Activated CD4-positive, alpha-beta T cell treated with anti-CD3 and anti-CD28 coated beads, Interleukin-2, Interleukin-6, amounts not matched to agents 100 ng/mL and 50 ng/mL, durations not matched to agents 16 hours and 8 hours (primary cell): ENCODE measurements around the gene C2CD3.
"Not testable (repeated sequence)": the region's sequence is repeated elsewhere in the genome, so short reads cannot be mapped to it uniquely, and the experiment has no call there.

Experiments
- DNase-seq: peaks from one replicate; pipeline ENCODE4 v3.0.0-alpha.2; 2020

The C2CD3 gene

DNA sequence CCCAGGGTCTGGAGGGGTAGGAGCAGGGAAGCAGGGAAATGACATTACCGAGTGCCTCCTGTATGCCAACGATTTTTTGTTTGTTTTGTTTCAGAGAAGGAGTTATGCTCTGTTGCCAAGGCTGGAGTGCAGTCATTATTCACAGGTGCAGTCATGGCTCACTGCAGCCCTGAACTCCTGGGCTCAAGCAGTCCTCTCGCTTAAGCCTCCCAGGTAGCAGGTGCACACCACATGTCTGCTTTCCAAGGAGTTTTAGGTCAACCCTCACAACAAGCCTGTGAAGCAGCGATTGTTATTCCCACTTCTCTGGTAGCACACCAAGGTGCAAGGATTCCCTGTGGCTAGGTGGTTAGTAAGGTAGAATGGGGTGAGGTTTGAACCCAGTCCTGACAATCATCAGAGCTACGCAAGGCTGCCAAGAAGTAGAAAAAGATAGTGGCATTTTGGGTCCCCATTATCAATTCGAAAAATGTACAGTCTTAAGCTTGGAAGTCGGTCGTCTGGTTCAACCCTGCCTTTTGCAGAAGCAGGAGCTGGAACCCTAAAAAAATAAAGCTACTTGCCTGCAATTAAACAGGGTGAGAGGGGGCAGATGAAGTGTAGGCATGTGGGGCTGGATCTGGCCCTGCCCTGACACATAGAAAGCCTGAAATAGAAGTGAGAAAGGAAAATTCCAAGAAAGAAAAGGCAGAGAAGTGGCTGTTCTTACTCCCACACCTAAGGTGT lies 171.1 kb downstream of the C2CD3 start:
- DNase-seq: no peak

GRCh38 chr11:73998846-73999575 lies 171.8 kb downstream of the C2CD3 start:
- DNase-seq: no peak

DNA sequence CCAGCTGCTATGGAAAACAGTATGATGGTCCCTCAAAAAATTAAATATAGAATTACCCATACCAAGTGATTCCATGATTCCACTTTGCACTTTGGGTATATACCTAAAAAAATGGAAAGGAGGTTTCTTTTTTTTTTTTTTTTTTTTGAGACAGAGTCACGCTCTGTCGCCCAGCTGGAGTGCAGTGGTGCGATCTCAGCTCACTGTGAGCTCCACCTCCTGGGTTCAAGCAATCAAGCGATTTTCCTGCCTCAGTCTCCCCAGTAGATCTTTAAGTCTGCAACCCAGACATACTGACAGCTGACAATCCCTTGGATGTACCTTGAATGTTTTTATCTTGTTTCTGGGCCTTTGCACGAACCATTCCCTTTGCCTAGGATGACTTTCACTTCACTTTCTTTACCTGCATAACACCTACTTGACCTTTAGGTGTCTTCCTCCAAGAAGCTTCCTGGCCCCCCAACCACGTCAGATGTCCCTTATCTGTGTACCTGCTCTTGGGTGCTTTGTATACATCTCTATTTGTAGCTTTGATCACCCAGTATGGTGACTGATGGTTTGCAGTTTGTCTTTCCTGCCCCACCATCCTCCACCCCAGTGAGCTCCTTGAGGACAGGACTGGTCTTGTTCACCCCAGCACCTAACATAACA lies 173.6 kb downstream of the C2CD3 start:
- no peak for DNase-seq

- no peak for DNase-seq
Measured at GRCh38 chr11:73996161-73996747, 174.5 kb downstream of the C2CD3 start.

- DNase-seq: peak; percentile 65
Measured at GRCh38 chr11:73995731-73996130, 175.1 kb downstream of the C2CD3 start.

DNA sequence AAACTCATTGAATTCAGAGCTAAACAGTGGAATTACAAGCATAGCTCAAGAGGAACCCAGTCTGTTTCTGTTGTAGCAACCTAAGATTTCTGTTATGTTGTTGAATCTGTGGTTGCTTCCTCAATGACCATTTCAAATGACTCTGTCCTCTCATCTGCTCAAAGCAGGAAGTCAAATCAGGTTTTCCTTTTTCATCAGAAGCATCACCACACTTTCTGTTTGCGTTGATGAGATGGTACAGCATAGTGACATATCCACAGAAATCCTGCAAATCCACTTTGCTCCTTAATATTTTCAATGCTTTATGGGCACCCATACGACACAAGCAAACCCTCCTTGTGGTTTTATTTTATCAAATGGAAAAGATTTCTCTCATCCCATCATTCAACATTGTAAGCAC lies 175.6 kb downstream of the C2CD3 start:
- peak; percentile 81 for DNase-seq

DNA sequence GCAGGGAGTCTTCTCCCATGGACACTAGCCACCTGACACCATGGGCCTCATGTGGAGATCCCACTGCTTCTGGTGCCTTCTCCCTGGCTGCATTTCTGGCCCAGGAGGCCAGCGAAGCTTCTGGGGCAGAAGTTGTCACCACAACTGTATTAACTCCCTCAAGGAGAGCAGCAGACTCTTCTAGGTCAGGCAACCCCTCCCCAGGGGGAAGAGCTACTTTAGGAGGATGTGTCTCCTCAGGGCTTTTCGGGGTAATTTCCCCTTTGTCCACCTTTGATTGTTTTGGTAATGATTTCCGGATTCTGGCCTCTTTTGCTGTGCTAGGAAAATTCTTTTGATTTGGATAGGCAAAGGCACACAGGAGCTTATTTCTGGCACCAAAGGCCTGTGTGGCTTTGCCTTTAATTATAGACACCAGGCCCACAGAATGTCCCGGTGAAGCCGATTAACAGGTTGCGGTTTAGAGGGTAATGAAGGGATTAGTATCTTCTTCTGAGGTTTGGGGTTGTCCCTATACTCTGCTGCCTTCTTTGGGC lies 179.3 kb downstream of the C2CD3 start:
- DNase-seq: no peak

- no peak for DNase-seq
Measured at GRCh38 chr11:73990730-73991129, 180.1 kb downstream of the C2CD3 start.

- no peak for DNase-seq
Measured at GRCh38 chr11:73989156-73989555, 181.6 kb downstream of the C2CD3 start.

DNA sequence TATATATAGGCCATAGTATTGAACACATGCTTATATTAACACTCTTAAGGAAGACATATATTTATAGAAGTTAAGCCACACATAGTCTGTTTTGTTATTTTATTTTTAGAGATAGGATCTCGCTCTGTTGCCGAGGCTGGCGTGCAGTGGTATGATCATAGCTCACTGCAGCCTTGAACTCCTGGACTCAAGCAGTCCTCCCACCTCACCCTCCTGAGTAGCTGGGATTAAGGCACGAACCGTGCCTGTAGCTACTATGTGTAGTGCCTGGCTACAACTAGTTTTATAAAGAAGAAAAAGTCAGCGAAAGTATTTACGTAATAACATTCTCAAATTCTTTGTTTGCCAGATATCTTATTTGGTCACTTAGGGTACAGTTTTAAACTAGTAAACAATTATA lies 182.6 kb downstream of the C2CD3 start:
- DNase-seq: no peak

- DNase-seq: not testable (repeated sequence)
Measured at GRCh38 chr11:73985661-73986060, 185.1 kb downstream of the C2CD3 start.

DNA sequence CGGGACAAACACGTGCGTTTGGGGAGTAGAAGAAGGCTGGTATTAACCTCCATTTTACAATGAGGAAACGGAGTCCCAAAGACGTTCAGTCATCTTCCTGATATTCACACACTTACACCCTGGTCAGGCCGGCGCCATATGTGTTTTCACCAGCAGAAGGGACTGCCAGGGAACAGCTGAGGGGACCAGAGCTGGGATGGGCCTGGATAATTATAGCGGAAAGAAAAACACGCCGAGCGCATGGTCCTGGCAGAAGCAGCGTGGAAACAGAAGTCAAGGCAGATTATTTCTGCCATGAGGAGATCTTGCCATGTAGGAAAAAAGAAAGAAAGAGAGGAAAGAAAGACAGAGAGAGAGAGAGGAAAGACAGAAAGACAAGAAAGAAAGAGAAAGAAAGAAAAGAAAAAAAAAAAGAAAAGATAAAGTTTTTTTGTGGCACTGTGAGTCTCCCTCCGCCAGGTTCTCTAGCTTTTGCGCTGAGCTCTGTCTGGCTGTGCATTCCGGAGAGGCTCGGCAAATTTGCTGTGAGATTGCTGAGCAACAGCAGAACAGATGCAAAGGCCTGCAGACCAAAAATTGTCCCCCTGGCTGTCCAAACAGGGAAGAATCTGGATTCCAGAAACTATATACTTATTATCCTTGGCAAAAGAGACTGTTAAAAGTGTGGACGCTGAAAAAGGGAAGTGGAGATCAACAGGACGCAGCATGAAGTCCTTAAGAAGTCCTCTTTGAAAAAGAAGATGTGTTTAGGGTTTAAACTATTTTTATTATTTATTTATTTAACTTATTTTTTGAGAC lies 186.9 kb downstream of the C2CD3 start:
- no peak for DNase-seq

DNA sequence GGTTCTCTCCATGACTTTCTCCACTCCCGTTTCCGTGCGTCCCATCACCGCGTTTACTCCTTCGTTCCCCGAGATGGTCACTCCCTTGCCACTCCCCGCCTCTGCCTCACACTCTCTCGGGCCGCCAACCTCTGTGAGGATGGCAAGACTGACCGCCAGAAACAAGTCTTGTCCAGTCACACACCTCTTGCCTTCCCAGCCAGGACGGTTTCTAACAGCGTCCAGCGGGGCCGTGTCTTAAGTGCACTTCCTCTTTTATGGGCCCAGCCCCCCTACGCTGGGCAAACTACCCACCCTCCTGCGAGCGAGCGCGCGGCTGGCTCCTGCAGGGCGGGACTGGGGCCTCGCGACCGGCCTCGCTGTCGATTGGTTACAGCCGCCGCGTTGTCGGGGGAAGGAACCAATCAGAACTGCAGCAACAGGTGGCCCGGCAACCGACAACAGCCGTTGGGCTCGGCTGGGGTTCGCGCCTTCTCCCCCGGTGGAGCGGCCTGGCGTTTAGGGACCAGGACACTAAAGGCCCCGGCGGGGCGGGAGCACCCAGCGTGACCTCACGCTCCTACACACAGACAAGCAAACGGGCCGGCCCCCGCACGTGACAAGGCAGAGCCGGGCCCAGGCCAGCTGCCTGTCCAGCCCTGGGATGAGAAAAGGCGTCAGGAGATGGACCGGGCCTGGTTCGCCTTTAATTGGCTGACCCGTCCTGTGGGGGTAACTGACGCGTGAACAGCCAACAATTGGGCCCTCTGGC lies 187.6 kb downstream of the C2CD3 start:
- peak; percentile 98 for DNase-seq

DNA sequence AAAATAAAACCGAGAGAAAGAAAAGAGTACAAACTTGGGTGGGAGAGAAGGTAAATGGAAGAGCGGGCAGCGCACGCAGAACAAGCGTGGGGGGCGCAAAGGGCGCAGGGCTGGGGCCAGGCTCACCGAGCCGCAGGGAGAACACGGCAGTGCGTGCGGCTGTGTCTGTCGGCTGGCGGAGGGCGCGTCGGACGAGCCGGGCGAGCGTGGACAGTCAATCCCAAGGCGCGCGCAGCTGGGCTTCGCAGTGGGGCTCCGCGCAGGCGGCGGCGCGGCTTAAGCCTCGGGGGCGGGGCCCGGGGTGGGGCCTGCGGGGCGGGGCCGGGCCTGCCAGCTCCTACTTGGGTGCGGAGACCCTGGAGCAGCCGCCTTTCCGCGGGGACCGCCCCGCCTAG lies 188.2 kb downstream of the C2CD3 start, which contains the start of gene UCP2:
Gene UCP2, minus strand, starts transcription at position 249 of the 395 bp plus-strand sequence. CDS start 4,465 bp downstream, outside the sequence.
- peak; percentile 94 for DNase-seq

DNA sequence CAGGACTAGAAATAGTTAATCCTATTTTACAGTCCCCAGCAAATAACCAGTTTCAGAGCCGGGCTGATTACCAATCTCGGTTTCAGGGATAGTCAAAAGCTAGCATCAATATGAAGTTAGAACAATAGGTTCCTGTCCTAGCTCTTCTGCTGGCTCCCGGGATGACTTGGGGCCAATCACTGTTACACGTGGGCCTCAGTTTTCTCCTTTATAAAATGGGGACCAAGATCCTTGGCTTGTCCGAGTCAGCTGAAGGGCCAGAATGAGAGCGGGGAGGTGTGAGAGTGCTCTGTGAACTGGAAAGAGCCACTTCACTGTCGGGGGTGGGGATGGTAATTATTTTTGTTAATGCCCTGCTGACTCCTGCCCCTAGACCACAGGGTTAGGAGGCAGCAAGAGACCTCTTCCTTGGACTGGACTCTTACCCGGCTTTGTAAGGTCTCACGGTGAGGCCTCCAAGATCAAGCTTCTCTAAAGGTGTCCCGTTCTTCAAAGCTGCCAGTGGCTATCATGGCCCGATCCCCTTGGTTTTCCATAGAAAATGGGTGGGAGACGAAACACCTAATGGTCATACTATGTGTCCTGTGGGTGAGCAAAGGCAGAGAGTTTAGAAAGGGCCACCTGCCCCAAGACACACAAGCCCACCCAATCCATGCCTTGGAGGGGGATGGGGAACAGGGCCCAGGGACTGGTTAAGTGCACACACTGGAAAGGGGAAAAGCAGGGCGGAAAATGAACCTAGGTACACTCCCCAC lies 189.6 kb downstream of the C2CD3 start:
- DNase-seq: no peak

- DNase-seq: peak; percentile 80
Measured at GRCh38 chr11:73980001-73980961, 190.5 kb downstream of the C2CD3 start.

DNA sequence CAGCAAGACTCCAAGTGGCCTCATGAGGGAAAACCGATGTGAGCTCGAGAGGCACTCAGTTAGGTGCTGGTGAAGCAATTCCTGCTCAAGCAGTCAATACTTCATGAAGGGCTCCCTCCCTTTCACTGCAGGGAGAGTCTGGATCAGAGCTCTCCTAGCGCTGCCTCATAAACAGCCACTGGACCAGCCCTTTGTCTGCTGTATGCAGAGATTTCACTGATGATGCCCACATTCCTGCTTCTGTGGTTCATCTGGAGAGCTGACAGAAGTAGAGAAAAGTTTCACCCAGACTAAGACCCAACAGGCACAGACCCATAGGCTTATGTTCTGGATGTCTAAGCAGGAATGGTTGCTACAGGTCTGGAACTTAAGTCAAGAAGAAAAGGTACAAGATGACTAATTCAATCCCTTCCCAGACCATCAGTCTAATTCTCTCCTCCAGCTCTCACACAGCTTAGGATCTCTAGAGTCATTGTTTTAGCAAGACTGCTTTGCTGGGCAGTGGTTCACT lies 192.2 kb downstream of the C2CD3 start:
- DNase-seq: no peak

- DNase-seq: no peak
Measured at GRCh38 chr11:73977856-73978519, 192.8 kb downstream of the C2CD3 start.
